Measurements from ENCODE around the gene DESI1. TPM values are rescaled to one million over a fixed set of nuclear protein-coding genes. Genes with fewer than 3 reads are reported as not detected.

The DESI1 gene
- total RNA-seq, 1 donor from 2014 or later, result 22.7 TPM

- no peaks in the 10 kb centered on the region for H3K79me2 ChIP-seq (ENCODE audit: low read depth)
- DNase-seq (ENCODE audit: low spot score), result no peak
- peaks cover 9% of the 10 kb centered on the region for H3K4me1 ChIP-seq
- H3K4me1 Mint-ChIP-seq, result peaks cover 21% of the 10 kb centered on the region
- peaks cover 2% of the 10 kb centered on the region for H3F3A ChIP-seq (ENCODE audit: low read depth)
- peak overlapping the region; percentile 79 for H3K27ac Mint-ChIP-seq
- H3K27me3 ChIP-seq, result no peaks in the 10 kb centered on the region
- no peak overlapping the region for H3K4me2 ChIP-seq
- peaks cover 2% of the 10 kb centered on the region for H3K27me3 Mint-ChIP-seq (ENCODE audit: insufficient read depth, low read depth)
- H3K36me3 ChIP-seq, result no peaks in the 10 kb centered on the region
- no peaks in the 10 kb centered on the region for H3K9me3 Mint-ChIP-seq
- H3K9me3 ChIP-seq (ENCODE audit: low read depth), result no peaks in the 10 kb centered on the region
- TF ChIP-seq CTCF (IDR thresholded peaks at IDR 0.05) (no peak), EZH2phosphoT487 (IDR thresholded peaks at IDR 0.05) (no peak), EZH2 (IDR thresholded peaks at IDR 0.05) (no peak)
- no peak overlapping the region for H3K27ac ChIP-seq
- H2AFZ ChIP-seq (replicated peaks), result no peak overlapping the region
- H3K4me3 Mint-ChIP-seq, result no peak overlapping the region
- no peak overlapping the region for H3K9ac ChIP-seq
- H4K20me1 ChIP-seq (ENCODE audit: low read depth), result no peaks in the 10 kb centered on the region
- no peaks in the 10 kb centered on the region for H3K36me3 Mint-ChIP-seq
- no peak overlapping the region for H3K4me3 ChIP-seq
These were observed 34.9 kb downstream of the DESI1 start for GRCh38 chr22:41585898-41586297.

GRCh38 chr22:41584881-41585280 lies 36.0 kb downstream of the DESI1 start:
- no peaks in the 10 kb centered on the region for H3K79me2 ChIP-seq (ENCODE audit: low read depth)
- no peak for DNase-seq (ENCODE audit: low spot score)
- H3K4me3 ChIP-seq, result no peak overlapping the region
- H3K9me3 ChIP-seq (ENCODE audit: low read depth), result no peaks in the 10 kb centered on the region
- no peaks in the 10 kb centered on the region for H4K20me1 ChIP-seq (ENCODE audit: low read depth)
- Mint-ChIP-seq H3K27me3 (ENCODE audit: insufficient read depth, low read depth) (no peaks in the 10 kb centered on the region), H3K4me1 (peaks cover 21% of the 10 kb centered on the region), H3K27ac (peak overlapping the region; percentile 63), H3K36me3 (no peaks in the 10 kb centered on the region), H3K9me3 (no peaks in the 10 kb centered on the region), H3K4me3 (no peak overlapping the region)
- TF ChIP-seq CTCF (IDR thresholded peaks at IDR 0.05), result no peak
- TF ChIP-seq EZH2phosphoT487 (IDR thresholded peaks at IDR 0.05), result no peak
- TF ChIP-seq EZH2 (IDR thresholded peaks at IDR 0.05), result no peak
- no peaks in the 10 kb centered on the region for H3K27me3 ChIP-seq
- H2AFZ ChIP-seq (replicated peaks), result no peak overlapping the region
- H3K9ac ChIP-seq, result no peak overlapping the region
- peaks cover 9% of the 10 kb centered on the region for H3K4me1 ChIP-seq
- H3K27ac ChIP-seq, result no peak overlapping the region
- no peaks in the 10 kb centered on the region for H3F3A ChIP-seq (ENCODE audit: low read depth)
- no peak overlapping the region for H3K4me2 ChIP-seq
- H3K36me3 ChIP-seq, result no peaks in the 10 kb centered on the region

- Histone ChIP-seq H3K4me1 (no peaks in the 10 kb centered on the region), H4K20me1 (ENCODE audit: low read depth) (no peaks in the 10 kb centered on the region), H3K9me3 (ENCODE audit: low read depth) (no peaks in the 10 kb centered on the region), H3K9ac (peak overlapping the region; percentile 20), H3K27me3 (no peaks in the 10 kb centered on the region), H3F3A (ENCODE audit: low read depth) (no peaks in the 10 kb centered on the region), H2AFZ (replicated peaks) (no peak overlapping the region), H3K36me3 (no peaks in the 10 kb centered on the region), H3K79me2 (ENCODE audit: low read depth) (no peaks in the 10 kb centered on the region), H3K4me3 (no peak overlapping the region), H3K27ac (no peak overlapping the region), H3K4me2 (no peak overlapping the region)
- Mint-ChIP-seq H3K27me3 (ENCODE audit: insufficient read depth, low read depth) (peaks cover 5% of the 10 kb centered on the region), H3K4me1 (peaks cover 3% of the 10 kb centered on the region), H3K36me3 (no peaks in the 10 kb centered on the region), H3K27ac (peak overlapping the region; percentile 32), H3K9me3 (no peaks in the 10 kb centered on the region), H3K4me3 (no peak overlapping the region)
- TF ChIP-seq EZH2 (IDR thresholded peaks at IDR 0.05) (no peak), CTCF (IDR thresholded peaks at IDR 0.05) (no peak), EZH2phosphoT487 (IDR thresholded peaks at IDR 0.05) (no peak)
- no peak for DNase-seq (ENCODE audit: low spot score)
These were observed 38.1 kb downstream of the DESI1 start for GRCh38 chr22:41582694-41583093.
